GM23338 (cell line): ENCODE results near the gene PARD3.

Experiments used
- CTCF ChIP-seq, 2 experiments: fragments of 200-600 bp in 1 of 2; sonication (generic) in 1 of 2; conservative IDR thresholded peaks; 2 replicates each; pipeline versions ENCODE4 v1.5.1 to v1.6.1; 2016 to 2017; ENCODE audit warnings: antibody characterized with exemption in 2 of 2, low read depth in 2 of 2, mild to moderate bottlenecking in 2 of 2, moderate library complexity in 1 of 2
- EZH2phosphoT487 ChIP-seq: fragments of 200-600 bp; sonication (generic); IDR thresholded peaks from one replicate; pipeline ENCODE4 v1.8.1; 2018; ENCODE audit warnings: antibody characterized with exemption; ENCODE audit not compliant: unreplicated experiment
- POLR2AphosphoS5 ChIP-seq: IDR thresholded peaks from 2 replicates; pipeline ENCODE4 v1.6.1; 2016; ENCODE audit warnings: antibody characterized with exemption, low read depth
- TF ChIP-seq, protein P1 (sequence below): IDR thresholded peaks from 2 replicates; pipeline ENCODE4 v1.6.1; 2016; ENCODE audit warnings: antibody characterized with exemption

- no peak for TF ChIP-seq CTCF (conservative IDR thresholded peaks at IDR 0.05; ENCODE audit: low read depth in 2 of 2)
- no peak for TF ChIP-seq POLR2AphosphoS5
- no peak for TF ChIP-seq EZH2phosphoT487
- TF ChIP-seq, protein P1, sequence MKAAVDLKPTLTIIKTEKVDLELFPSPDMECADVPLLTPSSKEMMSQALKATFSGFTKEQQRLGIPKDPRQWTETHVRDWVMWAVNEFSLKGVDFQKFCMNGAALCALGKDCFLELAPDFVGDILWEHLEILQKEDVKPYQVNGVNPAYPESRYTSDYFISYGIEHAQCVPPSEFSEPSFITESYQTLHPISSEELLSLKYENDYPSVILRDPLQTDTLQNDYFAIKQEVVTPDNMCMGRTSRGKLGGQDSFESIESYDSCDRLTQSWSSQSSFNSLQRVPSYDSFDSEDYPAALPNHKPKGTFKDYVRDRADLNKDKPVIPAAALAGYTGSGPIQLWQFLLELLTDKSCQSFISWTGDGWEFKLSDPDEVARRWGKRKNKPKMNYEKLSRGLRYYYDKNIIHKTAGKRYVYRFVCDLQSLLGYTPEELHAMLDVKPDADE, result no peak
Measured at GRCh38 chr10:34207343-34207742, 607.8 kb downstream of the PARD3 start.
